ENCODE data around the gene SOWAHA. TPM values are rescaled to one million over a fixed set of nuclear protein-coding genes. Genes with fewer than 3 reads are reported as not detected.

SOWAHA gene
- total and polyA plus RNA-seq, 10 of the 15 experiments (the other 5 are each of a cell fraction or from before 2014, with no cell fraction given): 0.02 to 0.37 (median 0.05) TPM; not detected in 4

DNA sequence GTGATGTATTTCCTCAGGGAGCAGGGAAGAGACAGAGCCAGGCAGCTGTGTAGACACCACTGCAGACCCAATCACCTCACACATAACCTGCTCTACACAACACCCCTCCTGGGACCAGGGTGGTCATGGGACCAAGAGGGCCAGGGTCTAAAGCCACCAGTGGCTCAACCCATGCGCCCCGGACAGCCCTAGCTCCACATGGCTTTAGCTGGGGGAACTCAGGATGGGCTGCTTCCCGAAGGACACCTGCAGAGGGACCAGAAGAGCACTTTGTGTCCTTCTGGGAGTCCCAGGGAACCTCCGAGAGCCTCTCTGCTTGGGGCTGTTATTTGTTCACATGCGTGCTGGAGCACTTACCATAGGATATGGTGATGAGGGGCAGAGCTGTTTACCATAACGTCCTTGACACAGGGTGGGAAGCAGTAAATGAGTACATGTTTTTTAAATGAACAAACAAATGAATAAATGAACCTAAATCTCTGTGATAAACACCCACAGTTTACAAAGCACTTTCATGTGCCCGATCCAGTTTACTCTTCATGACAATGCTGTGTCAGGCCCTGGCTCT is 48.3 kb upstream of the SOWAHA start:
- Histone ChIP-seq H3K9me3 (replicated peaks; ENCODE audit: control insufficient read depth, insufficient read depth, low read length) (no peaks in the 10 kb centered on the region), H2AFZ (ENCODE audit: control insufficient read depth, low read depth, low read length) (no peak overlapping the region), H3K4me2 (ENCODE audit: control insufficient read depth, insufficient read depth) (no peak overlapping the region), H3K36me3 (ENCODE audit: control insufficient read depth in 2 of 2, insufficient read depth in 2 of 2, low read length in 1 of 2) (peaks cover 3 to 23% of the 10 kb centered on the region in 2 experiments; a peak in 3 of 4 replicates), H3K9ac (ENCODE audit: control insufficient read depth, insufficient read depth, low read length) (no peak overlapping the region), H3K79me2 (ENCODE audit: control insufficient read depth, insufficient read depth, low read length) (no peaks in the 10 kb centered on the region), H3K27me3 (replicated peaks in 1 of 2; ENCODE audit: control insufficient read depth in 2 of 2, insufficient read depth in 2 of 2, low read length in 1 of 2) (no peaks in the 10 kb centered on the region), H3K4me3 (no peak overlapping the region), H3K27ac (ENCODE audit: control insufficient read depth, insufficient read depth) (no peak overlapping the region), H4K20me1 (ENCODE audit: control insufficient read depth, insufficient read depth) (no peaks in the 10 kb centered on the region), H3K4me1 (ENCODE audit: control insufficient read depth, insufficient read depth, low read length) (no peaks in the 10 kb centered on the region)
- intact Hi-C loops (cut with micrococcal nuclease; ENCODE audit: unreplicated experiment): no loop called here
- ATAC-seq (no peak), FAIRE-seq (no peak), DNase-seq (ENCODE audit: low read depth, low spot score) (no peak)
- ChIA-PET RAD21 (ENCODE audit: unreplicated experiment) (interaction anchor here (0.6 kb wide), 1 partner anchor 33 kb away, joined by 3 read pairs; no protein-coding TSS in a partner anchor), POLR2A (interaction anchor here (0.6 kb wide), 1 partner anchor 1498 kb away, joined by 4 read pairs; no protein-coding TSS in a partner anchor), CTCF (no interaction called here), SMC1A (ENCODE audit: uncharacterized antibody, unreplicated experiment) (interaction anchor here (1.6 to 2.3 kb wide), 2 partner anchors 10 to 13 kb away, joined by 3 to 8 read pairs; no protein-coding TSS in a partner anchor)
- WGBS (ENCODE audit: insufficient coverage, insufficient replicate concordance, low lambda C conversion rate, missing lambda C conversion rate): 93% methylated on average over 7 of the region's 7 CpGs
- BruUV-seq (replicated peaks): no TSS peak
- in situ Hi-C loops (cut with MboI): no loop called here
- TF ChIP-seq, protein P1, sequence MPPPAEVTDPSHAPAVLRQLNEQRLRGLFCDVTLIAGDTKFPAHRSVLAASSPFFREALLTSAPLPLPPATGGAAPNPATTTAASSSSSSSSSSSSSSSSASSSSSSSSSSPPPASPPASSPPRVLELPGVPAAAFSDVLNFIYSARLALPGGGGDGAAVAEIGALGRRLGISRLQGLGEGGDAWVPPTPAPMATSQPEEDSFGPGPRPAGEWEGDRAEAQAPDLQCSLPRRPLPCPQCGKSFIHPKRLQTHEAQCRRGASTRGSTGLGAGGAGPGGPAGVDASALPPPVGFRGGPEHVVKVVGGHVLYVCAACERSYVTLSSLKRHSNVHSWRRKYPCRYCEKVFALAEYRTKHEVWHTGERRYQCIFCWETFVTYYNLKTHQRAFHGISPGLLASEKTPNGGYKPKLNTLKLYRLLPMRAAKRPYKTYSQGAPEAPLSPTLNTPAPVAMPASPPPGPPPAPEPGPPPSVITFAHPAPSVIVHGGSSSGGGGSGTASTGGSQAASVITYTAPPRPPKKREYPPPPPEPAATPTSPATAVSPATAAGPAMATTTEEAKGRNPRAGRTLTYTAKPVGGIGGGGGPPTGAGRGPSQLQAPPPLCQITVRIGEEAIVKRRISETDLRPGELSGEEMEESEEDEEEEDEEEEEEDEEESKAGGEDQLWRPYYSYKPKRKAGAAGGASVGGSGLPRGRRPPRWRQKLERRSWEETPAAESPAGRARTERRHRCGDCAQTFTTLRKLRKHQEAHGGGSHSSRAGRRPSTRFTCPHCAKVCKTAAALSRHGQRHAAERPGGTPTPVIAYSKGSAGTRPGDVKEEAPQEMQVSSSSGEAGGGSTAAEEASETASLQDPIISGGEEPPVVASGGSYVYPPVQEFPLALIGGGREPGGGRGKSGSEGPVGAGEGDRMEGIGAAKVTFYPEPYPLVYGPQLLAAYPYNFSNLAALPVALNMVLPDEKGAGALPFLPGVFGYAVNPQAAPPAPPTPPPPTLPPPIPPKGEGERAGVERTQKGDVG (CRISPR knock-in tag; IDR thresholded peaks at IDR 0.05): no peak
- TF ChIP-seq CEBPZ (IDR thresholded peaks at IDR 0.05; ENCODE audit: low read depth, low read length) (no peak), BMI1 (IDR thresholded peaks at IDR 0.05; ENCODE audit: borderline replicate concordance) (no peak), GABPA (IDR thresholded peaks at IDR 0.05; ENCODE audit: low read depth) (no peak), FOXM1 (IDR thresholded peaks at IDR 0.05; ENCODE audit: low read depth, low read length) (no peak), SIX5 (IDR thresholded peaks at IDR 0.05; ENCODE audit: low read depth, low read length, severe bottlenecking) (no peak), SIN3A (IDR thresholded peaks at IDR 0.05; ENCODE audit: low read depth, low read length) (no peak)

All from GM12878 (cell line).